ENCODE results near the gene ANKS6.

DNA sequence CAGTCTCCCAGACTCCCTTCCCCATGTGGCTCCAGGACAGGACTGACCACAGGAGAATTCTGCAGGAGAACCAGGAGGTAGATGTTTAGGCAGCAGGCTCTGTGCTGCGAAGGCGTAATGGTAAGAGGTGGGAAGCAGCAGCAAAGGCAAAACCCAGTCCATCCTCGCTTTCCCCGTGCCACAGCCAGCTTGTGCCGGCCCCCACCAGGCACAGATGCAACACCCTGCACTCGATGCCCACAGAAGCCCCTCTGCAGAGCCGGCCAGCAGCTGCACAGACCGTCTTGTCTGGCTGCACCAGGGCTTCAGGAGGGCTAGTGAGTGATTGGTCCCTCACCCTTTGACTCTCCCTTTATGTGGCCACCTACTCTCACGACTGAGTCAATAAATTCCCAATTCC lies 28.0 kb downstream of the ANKS6 start:
- TF ChIP-seq, protein P1, sequence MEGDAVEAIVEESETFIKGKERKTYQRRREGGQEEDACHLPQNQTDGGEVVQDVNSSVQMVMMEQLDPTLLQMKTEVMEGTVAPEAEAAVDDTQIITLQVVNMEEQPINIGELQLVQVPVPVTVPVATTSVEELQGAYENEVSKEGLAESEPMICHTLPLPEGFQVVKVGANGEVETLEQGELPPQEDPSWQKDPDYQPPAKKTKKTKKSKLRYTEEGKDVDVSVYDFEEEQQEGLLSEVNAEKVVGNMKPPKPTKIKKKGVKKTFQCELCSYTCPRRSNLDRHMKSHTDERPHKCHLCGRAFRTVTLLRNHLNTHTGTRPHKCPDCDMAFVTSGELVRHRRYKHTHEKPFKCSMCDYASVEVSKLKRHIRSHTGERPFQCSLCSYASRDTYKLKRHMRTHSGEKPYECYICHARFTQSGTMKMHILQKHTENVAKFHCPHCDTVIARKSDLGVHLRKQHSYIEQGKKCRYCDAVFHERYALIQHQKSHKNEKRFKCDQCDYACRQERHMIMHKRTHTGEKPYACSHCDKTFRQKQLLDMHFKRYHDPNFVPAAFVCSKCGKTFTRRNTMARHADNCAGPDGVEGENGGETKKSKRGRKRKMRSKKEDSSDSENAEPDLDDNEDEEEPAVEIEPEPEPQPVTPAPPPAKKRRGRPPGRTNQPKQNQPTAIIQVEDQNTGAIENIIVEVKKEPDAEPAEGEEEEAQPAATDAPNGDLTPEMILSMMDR (IDR thresholded peaks at IDR 0.05) = no peak
- no peak for TF ChIP-seq POLR2A (IDR thresholded peaks at IDR 0.05)
